ENCODE results near the gene OR10V1.
"Not testable (repeated sequence)": the region's sequence is repeated elsewhere in the genome, so short reads cannot be mapped to it uniquely, and the experiment has no call there.

OR10V1 gene

GRCh38 chr11:59708537-59708936, 5.1 kb downstream of the OR10V1 start:
- no peak for DNase-seq (ENCODE audit: low spot score)

GRCh38 chr11:59707371-59707770, 6.3 kb downstream of the OR10V1 start:
- DNase-seq (ENCODE audit: low spot score) = no peak

GRCh38 chr11:59706518-59707285, 6.9 kb downstream of the OR10V1 start:
- peak; percentile 78 for DNase-seq (ENCODE audit: low spot score)

- DNase-seq (ENCODE audit: low spot score) = no peak
These were observed 8.4 kb downstream of the OR10V1 start for GRCh38 chr11:59705294-59705693.

- DNase-seq (ENCODE audit: low spot score) = not testable (repeated sequence)
These were observed 10.1 kb downstream of the OR10V1 start for GRCh38 chr11:59703515-59703914.

- not testable (repeated sequence) for DNase-seq (ENCODE audit: low spot score)
These were observed 13.5 kb downstream of the OR10V1 start for GRCh38 chr11:59700157-59700556.

GRCh38 chr11:59698506-59698905, 15.1 kb downstream of the OR10V1 start:
- no peak for DNase-seq (ENCODE audit: low spot score)

- DNase-seq (ENCODE audit: low spot score) = no peak
These were observed 20.7 kb downstream of the OR10V1 start for GRCh38 chr11:59692915-59693314.

GRCh38 chr11:59691156-59691555, 22.5 kb downstream of the OR10V1 start:
- DNase-seq (ENCODE audit: low spot score) = no peak

- DNase-seq (ENCODE audit: low spot score) = no peak
These were observed 24.6 kb downstream of the OR10V1 start for GRCh38 chr11:59689015-59689414.

GRCh38 chr11:59681260-59681725, 32.4 kb downstream of the OR10V1 start:
- DNase-seq (ENCODE audit: low spot score) = not testable (repeated sequence)

GRCh38 chr11:59680287-59681154, 33.1 kb downstream of the OR10V1 start:
- DNase-seq (ENCODE audit: low spot score) = peak; percentile 80

- DNase-seq (ENCODE audit: low spot score) = no peak
These were observed 34.3 kb downstream of the OR10V1 start for GRCh38 chr11:59679347-59679746.

- DNase-seq (ENCODE audit: low spot score) = no peak
These were observed 34.9 kb downstream of the OR10V1 start for GRCh38 chr11:59678813-59679165.

- DNase-seq (ENCODE audit: low spot score) = no peak
These were observed 35.4 kb downstream of the OR10V1 start for GRCh38 chr11:59678118-59678812.

- no peak for DNase-seq (ENCODE audit: low spot score)
These were observed 37.4 kb downstream of the OR10V1 start for GRCh38 chr11:59676205-59676604.

- DNase-seq (ENCODE audit: low spot score) = no peak
These were observed 39.4 kb downstream of the OR10V1 start for GRCh38 chr11:59674291-59674690.

GRCh38 chr11:59673291-59673690, 40.4 kb downstream of the OR10V1 start:
- DNase-seq (ENCODE audit: low spot score) = no peak

GRCh38 chr11:59671471-59671870, 42.2 kb downstream of the OR10V1 start:
- DNase-seq (ENCODE audit: low spot score) = no peak

GRCh38 chr11:59669611-59670009, 44.0 kb downstream of the OR10V1 start:
- DNase-seq (ENCODE audit: low spot score) = peak; percentile 44

- DNase-seq (ENCODE audit: low spot score) = peak; percentile 100
These were observed 44.6 kb downstream of the OR10V1 start, which contains the start of gene PATL1 for GRCh38 chr11:59668950-59669610. PATL1 (minus strand) TSS chr11:59669037; CDS start chr11:59668895, 142 bp downstream.

Measured in COLO829 (cell line).